ENCODE results near the gene DOCK4. TPM values are rescaled to one million over a fixed set of nuclear protein-coding genes. Genes with fewer than 3 reads are reported as not detected.
A peak's percentile ranks its signal among the peaks of the same experiment; 100 is the strongest.

The DOCK4 gene
- polyA plus RNA-seq, 4 donors = 23.9 to 26.1 (median 25.0) TPM

DNA sequence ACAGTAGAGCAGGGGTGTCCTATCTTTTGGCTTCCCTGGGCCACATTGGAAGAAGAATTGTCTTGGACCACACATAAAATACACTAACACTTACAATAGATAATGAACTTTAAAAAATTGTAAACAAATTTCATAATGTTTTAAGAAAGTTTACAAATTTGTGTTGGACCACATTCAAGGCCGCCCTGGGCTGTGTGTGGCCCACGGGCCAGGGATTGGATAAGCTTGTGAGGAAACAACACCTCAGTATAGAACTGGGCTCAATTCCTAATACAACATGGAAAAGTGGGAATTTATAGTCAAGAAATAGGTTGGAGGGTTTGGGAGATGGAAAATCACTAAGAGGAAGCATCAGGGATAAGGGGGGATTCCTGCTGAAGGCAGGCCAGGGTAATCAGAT lies 18.0 kb upstream of the DOCK4 start:
- DNase-seq (ENCODE audit: low read depth in 4 of 4, low spot score in 3 of 4) = no peak

DNA sequence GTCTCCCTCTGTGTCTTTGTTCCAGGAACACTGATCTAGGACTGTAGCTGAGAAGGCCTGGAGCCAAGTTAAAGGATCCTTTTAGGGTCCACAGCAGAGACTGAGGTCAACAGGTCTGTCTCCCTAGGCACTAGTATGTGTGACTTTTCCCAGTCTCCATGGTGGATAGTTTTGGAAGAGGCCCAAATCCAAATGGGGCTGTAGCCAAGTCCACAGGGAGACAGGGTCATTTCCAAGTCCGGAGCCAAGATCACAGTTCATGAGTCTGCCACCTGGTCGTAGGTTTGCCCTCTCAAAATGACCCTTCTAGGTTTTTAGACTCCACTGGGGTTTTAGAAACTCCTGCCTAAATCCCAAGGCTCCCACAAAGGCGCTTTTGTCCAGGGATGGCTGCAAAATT lies 17.1 kb upstream of the DOCK4 start:
- no peak for DNase-seq (ENCODE audit: low read depth in 4 of 4, low spot score in 3 of 4)

DNA sequence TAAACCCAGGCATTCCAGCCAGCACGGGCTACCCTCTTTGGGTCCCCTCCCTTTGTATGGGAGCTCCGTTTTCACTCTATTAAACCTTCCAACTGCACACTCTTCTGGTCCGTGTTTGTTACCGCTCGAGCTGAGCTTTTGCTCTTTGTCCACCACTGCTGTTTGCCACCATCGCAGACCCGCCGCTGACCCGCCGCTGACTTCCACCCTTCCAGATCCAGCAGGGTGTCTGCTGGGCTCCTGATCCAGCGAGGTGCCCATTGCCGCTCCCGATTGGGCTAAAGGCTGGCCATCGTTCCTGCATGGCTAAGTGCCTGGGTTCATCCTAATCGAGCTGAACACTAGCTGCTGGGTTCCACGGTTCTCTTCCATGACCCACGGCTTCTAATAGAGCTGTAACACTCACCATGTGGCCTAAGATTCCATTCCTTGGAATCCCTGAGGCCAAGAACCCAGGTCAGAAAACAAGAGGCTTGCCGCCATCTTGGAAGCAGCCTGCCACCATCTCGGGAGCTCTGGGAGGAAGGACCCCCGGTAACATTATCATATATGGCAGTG lies 14.8 kb upstream of the DOCK4 start:
- no peak for DNase-seq (ENCODE audit: low read depth in 4 of 4, low spot score in 3 of 4)

DNA sequence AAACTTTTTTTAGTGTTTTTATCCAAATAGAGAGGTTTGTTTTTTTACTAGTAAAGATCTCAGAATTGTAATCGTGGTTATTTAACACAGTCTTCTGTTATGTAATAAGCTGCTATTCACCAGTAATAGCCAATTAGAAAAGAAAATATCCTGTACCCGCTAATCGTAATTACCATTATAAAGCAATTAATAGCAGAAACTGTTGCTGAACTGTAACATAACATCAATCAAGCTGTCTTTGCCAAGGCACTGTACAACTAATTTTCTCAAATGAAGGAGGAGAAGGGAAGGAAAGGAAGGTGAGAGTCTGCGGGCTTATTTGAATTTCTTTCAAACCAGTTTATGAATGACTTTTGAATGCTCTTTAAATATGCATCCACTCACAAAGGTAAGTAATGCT lies 9.6 kb upstream of the DOCK4 start:
- no peak for DNase-seq (ENCODE audit: low read depth in 4 of 4, low spot score in 3 of 4)

DNA sequence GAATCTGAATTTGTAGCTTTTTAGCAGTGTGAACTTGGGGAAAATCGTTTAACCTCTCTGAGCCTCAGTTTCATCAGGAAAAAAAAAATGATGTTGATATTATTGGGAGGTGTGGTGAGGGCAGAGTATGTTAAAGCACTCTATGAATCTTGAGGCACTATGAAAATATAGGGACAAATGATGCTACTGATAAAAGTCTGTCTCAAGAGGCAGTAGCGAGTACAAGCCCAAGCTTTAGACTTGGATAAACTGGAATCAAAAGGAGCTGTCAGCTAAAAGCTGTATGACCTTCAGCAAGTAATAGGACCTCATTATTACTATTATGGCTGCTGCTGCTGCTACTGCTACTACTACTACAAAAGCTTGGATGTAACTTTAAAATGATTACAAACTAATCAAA lies 8.7 kb upstream of the DOCK4 start:
- DNase-seq (ENCODE audit: low read depth in 4 of 4, low spot score in 3 of 4) = no peak

DNA sequence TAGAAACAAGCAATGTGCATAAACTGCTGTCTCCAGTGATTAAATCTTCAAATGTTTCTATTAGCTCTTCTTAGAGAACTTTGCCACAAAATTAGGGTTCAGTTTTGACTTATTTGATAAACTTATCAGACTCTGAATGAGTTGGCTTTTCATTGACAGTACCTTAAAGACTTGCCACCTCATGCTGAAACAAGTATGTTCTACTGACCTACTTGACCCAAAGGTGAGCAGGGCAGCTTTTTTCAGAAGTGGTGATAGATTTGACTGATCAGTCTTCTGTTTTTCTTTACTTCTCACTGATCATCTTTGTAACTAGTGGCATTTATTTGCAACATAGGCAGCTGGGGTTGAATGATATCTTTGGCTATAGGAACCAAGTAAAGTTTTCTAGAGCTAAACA lies 8.1 kb upstream of the DOCK4 start:
- DNase-seq (ENCODE audit: low read depth in 4 of 4, low spot score in 3 of 4) = no peak

DNA sequence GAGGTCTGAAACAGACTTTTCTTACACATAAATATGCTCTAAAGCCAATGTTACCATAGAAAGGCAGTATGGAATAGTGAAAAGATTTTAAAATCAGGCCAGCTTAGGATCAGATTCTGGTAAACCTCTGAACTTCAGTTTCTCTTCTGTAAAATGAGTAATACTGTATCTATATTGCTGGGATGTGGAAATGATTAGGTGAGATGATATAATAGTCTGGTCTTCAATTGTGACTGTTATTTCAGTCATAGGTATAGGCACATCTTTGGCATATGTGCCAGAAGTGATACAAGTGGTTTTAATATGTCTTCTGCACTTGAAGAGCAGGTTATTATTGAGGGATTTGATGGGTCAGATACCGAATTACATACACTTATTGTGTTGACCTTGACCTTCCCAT lies 7.5 kb upstream of the DOCK4 start:
- DNase-seq (ENCODE audit: low read depth in 4 of 4, low spot score in 3 of 4) = no peak

DNA sequence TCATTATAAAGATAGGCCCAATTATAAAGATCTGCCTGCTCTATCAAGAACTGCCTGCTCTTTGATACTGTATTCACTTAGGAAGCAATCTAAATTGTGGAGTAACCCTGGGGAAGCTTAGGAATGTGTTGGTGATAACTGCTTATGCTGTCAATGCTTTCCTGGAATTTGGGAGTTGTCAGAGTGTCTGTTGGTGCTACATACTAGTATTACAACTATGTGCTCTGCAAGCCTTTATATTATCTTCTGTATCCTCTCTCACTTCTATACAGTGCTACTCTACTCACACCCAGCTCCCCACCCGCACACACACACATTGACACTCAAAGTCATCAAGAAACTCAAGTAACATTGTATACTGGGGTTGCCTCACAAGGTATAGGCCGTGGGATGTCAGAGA lies 6.4 kb upstream of the DOCK4 start:
- DNase-seq (ENCODE audit: low read depth in 4 of 4, low spot score in 3 of 4) = no peak

DNA sequence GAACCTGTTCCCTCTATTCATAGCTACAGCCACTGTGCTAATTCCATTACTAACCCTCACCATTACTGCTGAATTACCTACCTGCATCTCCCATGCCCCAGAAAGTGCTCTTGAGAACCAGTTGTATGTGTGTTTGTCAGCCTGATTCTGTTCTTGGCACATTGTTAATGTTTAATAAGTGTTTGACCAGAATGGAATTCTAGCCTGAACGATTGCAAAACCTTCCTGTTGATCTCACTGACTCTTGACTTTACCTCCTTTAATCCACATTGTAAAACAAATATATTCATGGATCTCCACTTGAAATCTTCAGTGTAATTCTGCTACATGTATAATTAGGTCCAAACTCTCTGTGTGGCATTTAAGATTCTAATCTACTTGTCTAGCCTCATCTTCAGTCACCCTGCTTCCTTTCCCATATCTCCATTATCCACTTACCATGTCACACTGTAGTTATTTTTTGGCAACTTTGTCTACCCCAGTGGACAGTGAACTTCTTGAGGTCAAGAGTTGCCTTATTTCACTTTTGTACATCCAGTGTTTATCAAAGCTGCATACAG lies 5.2 kb upstream of the DOCK4 start:
- no peak for DNase-seq (ENCODE audit: low read depth in 4 of 4, low spot score in 3 of 4)

DNA sequence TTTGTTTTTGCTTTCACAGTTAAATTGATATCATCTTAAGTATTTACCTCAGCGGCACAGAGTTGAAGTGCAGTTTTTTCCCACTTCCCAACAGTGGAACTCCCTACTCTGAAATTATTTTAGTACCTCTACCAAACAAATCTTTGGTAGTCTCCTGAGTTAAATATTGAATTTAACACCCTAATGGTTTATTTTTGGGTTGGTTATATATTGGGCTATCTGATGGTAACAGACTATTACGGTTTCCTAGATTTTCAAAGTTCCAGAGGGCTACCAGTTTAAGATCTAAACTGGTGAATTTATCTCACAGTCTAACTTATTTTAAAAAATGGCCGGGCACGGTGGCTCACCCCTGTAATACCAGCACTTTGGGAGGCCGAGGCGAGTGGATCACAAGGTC lies 1.6 kb upstream of the DOCK4 start:
- no peak for DNase-seq (ENCODE audit: low read depth in 4 of 4, low spot score in 3 of 4)

DNA sequence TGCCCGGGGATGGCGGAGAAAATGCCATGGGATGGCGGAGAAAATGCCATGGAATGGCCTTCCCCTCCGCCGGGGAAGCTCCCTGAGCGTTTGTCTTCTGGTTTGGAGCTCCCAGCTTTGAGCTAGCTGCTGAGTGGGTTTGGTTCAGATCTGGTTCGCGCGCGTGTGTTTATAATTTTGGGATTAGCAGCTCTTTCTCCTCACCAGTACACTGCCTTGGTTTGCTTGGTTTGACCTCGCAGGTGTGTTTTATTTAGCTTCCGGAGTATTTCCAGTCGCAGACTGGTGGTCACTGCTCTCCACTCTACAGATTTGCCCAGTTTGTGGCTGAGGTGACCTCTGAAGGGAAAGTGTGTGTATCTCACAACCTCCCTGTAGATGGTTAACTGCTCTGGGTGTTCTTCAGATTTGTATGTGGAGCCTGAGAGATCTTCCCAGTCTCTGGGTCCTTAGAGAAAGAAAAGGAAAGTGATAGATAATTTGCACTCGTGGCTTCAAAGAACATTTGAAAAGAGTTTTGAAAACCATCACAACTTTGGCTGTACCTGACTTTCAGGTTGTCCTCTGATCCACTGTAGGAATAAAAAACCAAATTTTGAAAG lies 893 bp upstream of the DOCK4 start:
- DNase-seq (ENCODE audit: low read depth in 4 of 4, low spot score in 3 of 4) = no peak

DNA sequence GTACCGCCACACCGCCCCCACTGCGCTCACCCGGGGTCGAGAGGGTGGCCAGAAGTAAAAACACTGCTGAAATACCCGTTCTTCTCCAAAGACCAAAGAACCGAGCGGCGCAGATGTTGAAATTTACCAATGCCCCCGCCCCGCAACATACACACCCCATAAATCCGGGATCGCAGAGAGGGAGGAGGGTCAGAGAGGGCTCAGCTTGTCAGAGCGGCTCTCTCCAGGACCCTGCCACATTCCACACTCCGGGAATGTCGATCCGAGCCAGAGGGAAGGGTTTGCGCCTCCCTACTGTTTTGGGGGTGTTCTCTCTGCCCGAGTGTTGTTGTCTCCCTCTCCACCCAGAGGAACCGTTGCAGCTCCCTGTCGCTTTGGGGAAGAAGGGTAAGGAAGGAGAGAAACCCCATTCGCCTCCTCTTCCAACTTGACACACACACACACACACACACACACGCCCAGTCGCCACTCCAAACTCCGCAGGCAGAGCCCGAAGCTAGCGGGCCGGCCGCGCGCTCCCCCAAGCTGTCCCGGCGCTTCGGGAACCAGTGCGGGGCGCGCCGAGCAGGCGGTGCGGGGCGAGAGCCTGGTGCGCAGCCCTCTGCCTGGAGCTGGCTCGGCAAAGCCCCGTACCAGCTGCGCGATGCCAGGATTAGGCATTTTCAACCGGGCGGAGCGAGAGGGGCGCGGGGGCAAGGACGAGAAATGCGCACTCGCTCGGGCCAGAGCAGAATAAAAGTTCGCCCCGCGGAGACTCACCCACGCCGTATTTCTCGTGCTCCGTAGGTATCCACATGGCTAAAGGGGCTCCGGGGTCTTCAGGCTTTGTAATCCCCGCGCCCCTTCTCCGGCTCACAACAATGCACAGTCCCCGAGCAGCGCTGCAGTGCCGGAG lies 609 bp downstream of the DOCK4 start:
- DNase-seq (ENCODE audit: low read depth in 4 of 4, low spot score in 3 of 4) = peak in 3 of 4 donors; percentile 54 to 65 (median 56)

DNA sequence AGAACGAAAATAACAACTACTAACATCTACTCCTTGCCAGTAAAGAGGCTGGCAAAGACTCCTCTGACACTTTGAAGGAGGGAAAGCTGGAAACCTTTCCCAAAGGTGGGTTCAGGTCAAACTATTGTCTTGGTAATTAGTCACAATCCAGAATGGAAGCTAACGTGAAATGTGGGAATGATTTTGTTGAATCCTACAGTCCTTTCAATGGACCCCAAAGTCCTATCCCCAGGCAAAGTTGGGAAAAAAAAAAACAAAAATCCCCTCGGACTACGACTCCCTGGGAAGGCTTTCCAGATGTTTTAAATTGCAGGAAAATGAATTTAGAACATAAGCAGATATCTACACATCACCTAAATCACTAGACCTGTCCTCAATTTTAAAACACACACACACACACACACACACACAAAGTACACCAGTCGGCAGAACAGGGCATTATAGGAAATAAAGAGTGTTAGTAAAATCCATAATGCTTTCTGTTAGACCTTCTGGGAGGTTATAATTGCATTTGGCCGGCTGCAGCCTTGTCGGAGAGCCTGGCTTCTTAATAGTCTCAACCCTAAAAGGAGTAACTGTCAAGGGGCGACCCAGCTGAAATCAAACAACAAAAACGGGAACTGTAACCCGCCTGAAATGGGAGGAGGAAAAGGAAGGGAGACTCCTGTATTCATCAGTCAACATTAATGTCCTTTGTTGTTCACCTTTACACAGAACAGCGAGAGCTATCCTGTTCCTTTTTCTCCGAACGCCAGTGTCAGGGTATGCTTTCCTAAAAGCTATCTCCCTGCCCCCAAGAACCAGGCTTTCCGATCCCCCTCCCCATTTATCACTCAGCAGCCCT lies 1.5 kb downstream of the DOCK4 start:
- DNase-seq (ENCODE audit: low read depth in 4 of 4, low spot score in 3 of 4) = no peak

DNA sequence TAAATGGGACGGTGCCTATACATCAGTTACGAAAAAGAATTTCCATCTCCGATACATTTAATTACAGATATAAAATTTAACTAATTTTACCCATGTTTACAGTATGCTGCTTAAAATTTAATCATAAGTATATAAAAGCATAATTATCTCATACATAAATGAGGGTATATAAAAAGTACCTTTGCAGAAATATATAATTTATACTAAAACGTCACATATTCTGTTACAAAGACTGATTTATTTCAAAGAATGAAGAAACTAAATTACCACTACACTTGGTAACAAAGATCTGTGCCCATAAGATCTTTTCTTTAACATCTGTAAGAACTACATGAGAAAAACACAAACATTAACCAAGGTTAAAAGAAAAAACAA lies 2.8 kb downstream of the DOCK4 start:
- DNase-seq (ENCODE audit: low read depth in 4 of 4, low spot score in 3 of 4) = no peak

DNA sequence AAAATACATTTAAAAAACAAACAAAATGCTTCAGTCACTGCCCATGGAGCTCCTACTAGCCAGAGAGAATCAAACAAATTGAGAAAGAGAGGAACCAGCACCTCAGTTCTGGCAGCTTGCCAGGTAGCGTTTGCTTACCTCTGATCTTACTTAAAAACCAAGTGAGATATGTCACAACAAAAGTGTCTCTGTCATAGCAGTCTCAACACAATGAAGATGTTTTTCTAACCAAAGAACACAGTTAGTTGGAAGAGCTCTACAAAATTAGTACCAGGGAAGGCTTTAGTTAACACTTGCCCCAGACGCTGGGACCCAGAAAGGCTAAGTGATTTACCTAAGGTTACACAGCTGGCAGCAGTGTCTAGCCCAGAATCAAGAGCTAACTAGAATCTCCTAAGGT lies 3.4 kb downstream of the DOCK4 start:
- no peak for DNase-seq (ENCODE audit: low read depth in 4 of 4, low spot score in 3 of 4)

DNA sequence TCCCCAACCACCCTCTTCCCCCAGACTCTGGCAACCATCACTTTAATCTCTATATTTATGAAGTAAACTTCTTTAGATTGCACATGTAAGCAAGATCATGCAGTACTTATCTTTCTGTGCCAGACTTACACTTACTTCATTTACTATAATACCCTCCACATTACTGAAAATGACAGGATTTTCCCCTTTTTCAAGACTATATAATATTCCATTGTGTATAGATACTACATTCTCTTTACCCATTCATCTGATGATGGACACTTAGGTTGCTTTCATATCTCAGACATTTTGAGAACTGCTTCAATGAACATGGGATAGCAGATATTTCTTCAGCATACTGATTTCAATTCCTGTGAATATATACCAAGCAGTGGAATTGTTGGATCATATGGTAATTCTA lies 4.4 kb downstream of the DOCK4 start:
- no peak for DNase-seq (ENCODE audit: low read depth in 4 of 4, low spot score in 3 of 4)

DNA sequence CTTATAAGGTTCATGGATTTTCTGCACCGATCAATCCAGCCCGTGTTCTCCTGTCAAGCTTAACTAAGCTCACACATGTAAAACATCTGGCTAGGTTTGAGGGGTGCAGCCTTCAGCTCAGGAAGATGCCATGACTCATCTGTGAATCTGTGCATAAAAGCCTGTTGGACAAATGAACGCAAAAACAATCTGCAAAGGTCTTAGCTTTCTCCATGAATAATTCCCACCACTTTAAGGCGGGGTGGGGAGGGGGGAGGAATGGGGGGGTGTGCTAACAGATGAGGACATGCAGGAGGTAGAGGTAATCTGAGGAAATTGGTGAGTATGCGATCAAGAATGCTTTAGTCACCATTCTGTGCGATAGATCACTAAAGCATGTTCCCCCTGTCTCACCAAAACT lies 4.8 kb downstream of the DOCK4 start:
- no peak for DNase-seq (ENCODE audit: low read depth in 4 of 4, low spot score in 3 of 4)

DNA sequence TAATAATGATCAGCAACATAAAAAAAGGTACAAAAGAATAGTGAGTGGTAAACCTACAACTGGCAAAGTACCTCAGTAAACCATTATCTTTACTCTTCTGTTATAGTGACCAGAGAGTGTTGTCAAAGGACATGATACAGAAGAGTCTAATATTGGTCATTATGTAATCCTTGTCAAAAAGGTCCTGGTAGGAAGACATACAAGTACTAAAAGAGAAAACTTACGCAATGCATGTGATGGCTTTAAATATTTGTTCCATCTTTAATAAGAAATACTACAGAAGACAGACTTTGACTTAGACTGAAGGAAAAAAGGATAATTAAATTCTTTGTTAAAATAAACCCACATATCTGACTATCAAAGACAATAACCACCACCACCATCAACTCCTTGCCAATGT lies 6.5 kb downstream of the DOCK4 start:
- no peak for DNase-seq (ENCODE audit: low read depth in 4 of 4, low spot score in 3 of 4)

DNA sequence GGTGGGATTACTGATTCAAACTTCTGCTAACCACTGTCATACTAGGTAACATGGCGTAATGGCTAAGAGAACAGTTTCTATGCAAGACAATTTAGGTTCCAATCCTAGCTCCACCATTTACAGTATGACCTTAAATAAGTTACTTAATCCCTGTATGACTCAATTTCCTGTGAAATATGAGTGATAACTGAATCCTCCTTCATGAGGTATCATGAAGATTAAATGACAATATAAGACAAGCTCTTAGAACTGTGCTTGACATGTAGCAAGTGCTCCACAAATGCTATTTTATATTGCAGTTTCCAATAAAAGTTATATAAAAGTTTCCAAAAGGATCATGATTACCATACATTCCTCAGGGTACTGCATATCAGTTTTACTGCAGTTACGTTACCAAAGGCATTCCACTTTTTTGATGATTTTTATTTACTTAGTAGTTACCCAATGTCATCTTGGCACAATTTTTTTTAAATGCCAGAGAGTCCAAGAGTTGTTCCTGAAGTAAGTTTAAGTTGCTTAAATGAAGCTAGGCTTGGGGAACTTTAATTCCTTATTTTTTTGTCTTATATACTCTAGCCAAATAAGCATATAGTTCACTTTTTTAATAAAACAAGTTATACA lies 7.1 kb downstream of the DOCK4 start:
- no peak for DNase-seq (ENCODE audit: low read depth in 4 of 4, low spot score in 3 of 4)

DNA sequence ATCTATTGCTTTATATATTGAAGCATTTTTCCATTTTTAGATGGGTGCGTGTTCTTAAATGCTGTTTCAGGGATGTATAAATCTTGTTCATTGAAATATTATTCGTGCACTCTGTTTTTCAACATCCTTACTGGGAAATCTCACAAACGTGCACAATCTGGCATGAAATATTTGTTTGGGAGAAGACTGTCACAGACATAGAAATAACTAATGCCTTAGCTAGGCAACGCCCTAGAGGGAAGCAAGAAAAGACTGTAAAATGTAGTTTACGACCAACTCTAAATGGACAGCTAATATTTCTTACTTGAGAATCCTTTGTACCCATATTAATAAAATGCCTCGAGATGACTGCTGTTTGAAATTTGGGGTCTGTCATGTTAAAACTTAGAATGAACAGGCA lies 8.9 kb downstream of the DOCK4 start:
- DNase-seq (ENCODE audit: low read depth in 4 of 4, low spot score in 3 of 4) = no peak

DNA sequence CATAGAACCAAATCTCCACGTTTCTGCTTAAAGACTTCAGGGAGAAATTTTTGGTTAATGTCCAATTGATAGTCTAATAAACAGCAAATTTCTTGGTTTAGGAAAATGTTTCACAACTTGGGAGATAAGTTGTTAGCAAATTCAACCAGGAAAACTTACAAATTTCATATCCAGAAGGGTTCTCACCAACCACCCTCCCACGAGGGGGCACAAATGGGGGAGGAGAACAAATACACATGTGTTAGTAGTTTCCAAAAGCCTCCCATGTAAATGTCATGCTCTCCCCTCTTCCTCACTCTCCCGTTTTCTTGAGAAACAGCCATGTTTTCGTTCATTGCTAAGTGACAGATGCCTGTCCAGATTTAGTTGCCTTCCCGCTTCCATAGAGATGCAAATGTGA lies 10.5 kb downstream of the DOCK4 start:
- DNase-seq (ENCODE audit: low read depth in 4 of 4, low spot score in 3 of 4) = no peak
